GM12865 (cell line): Measurements from ENCODE around the gene SOX10.
"Not testable (repeated sequence)": the region's sequence is repeated elsewhere in the genome, so short reads cannot be mapped to it uniquely, and the experiment has no call there.

Experiments
- DNase-seq: peaks from one replicate; pipeline ENCODE4 v3.0.0; 2010; ENCODE audit warnings: low read depth
- H3K4me3 ChIP-seq: 2 replicates; pipeline ENCODE4 v1.5.1; 2011; ENCODE audit warnings: mild to moderate bottlenecking, low read depth, low read length, control low read depth
- TF ChIP-seq, protein P1 (sequence below): IDR thresholded peaks from 2 replicates; pipeline ENCODE4 v1.5.1; 2011; ENCODE audit warnings: low read length, control low read depth, low read depth, inconsistent platforms; ENCODE audit not compliant: insufficient read depth; ENCODE audit errors: missing control alignments

The SOX10 gene

DNA sequence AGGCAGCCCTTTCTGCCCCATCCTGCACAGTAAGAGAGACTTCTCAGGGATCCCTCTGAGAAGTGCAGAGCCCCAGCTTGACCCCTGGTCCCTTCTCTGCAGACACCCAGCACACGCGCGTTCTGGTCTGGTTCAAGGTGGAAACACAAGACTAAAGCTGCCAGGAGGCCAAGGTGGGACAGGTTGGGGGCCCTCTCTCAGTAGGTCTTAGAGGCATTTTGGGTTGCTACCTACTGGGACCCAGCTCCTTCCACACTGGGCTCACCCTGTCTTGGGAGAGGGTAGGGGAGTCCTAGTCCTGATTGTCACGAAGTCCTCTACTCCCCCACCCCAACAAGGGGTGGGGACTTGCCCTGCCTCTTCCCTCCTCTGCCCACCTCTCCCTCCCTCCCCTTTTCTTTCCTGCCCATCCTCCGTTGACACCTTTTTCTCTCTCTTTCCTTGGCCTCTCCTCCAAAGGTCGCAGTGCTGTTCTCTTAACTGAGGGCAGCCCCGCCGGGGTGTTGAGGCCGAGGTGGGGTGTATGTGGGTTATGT, 763 bp upstream of the SOX10 start:
- TF ChIP-seq, protein P1, sequence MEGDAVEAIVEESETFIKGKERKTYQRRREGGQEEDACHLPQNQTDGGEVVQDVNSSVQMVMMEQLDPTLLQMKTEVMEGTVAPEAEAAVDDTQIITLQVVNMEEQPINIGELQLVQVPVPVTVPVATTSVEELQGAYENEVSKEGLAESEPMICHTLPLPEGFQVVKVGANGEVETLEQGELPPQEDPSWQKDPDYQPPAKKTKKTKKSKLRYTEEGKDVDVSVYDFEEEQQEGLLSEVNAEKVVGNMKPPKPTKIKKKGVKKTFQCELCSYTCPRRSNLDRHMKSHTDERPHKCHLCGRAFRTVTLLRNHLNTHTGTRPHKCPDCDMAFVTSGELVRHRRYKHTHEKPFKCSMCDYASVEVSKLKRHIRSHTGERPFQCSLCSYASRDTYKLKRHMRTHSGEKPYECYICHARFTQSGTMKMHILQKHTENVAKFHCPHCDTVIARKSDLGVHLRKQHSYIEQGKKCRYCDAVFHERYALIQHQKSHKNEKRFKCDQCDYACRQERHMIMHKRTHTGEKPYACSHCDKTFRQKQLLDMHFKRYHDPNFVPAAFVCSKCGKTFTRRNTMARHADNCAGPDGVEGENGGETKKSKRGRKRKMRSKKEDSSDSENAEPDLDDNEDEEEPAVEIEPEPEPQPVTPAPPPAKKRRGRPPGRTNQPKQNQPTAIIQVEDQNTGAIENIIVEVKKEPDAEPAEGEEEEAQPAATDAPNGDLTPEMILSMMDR, result no peak
- H3K4me3 ChIP-seq, result no peak overlapping the region
- no peak for DNase-seq

DNA sequence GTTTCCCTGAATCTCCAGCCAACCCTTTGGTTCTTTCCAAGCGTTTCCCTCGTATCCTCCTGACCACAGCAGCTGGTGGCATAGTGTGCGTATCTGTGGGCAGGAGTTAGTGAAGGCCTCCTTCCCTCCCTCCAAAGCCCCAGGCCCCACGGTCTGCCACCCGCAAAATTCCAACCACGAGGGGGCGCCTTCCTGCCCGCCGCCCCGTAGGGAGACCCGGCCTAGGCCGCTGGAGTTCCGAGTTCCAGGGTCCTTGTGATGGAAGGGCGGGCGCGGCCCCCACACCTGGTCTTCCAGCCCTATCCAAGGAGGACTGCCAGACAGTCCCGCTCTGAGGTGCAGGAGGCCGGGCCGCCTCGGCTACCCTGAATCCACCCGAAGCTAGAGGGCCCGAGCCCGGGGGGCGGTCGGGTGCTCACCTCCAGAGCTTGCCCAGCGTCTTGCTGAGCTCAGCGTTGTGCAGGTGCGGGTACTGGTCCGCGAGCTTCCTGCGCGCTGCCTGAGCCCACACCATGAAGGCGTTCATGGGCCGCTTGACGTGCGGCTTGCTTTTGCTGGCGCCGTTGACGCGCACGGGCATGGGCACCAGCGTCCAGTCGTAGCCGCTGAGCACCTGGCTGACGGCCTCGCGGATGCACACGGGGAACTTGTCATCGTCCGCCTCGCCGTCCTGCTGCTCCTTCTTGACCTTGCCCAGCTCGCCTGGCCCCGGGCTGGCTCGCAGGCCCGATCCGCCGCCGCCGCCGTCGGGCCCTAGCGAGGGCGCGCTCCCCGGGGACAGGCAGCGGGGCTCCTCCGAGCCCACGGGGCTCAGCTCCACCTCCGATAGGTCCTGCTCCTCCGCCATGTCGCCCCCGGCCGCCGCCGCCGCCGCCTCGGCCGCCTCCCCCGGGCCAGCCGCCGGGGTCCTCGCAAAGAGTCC, 1.2 kb downstream of the SOX10 start:
- no peak for DNase-seq
- no peak overlapping the region for H3K4me3 ChIP-seq
- TF ChIP-seq, protein P1, result no peak

DNA sequence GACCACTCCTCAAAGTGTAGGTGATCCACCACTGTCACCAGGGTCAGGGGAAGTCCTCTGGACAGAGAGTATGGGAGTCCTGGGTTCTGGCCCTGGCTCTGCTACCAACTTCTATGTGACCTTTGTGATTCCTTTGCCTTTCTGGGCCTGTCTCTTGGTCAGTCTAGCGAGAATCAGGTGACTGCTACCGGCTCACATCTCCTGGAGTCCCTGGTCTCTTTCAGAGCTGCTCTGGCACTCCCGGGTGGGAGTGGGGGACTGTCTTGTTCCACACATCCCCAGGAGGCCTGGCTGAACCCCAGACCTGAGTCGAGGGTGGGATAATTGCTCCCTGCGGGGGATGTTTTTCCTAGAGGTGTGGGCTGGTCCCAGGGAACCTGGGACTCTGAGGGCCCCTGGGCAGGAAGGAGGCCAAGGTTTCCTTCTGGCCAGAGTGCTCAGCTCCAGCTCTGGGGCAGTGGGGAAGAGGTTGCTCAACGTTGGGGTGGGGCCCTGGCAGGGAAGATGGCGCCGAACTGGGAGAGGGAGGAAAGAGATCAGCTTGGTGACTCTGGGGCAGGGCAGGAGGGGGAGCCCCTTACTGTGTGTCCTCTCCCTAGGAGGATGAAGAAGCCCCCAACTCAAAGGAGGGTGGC, 2.1 kb downstream of the SOX10 start:
- TF ChIP-seq, protein P1, result no peak
- H3K4me3 ChIP-seq, result no peak overlapping the region
- no peak for DNase-seq

DNA sequence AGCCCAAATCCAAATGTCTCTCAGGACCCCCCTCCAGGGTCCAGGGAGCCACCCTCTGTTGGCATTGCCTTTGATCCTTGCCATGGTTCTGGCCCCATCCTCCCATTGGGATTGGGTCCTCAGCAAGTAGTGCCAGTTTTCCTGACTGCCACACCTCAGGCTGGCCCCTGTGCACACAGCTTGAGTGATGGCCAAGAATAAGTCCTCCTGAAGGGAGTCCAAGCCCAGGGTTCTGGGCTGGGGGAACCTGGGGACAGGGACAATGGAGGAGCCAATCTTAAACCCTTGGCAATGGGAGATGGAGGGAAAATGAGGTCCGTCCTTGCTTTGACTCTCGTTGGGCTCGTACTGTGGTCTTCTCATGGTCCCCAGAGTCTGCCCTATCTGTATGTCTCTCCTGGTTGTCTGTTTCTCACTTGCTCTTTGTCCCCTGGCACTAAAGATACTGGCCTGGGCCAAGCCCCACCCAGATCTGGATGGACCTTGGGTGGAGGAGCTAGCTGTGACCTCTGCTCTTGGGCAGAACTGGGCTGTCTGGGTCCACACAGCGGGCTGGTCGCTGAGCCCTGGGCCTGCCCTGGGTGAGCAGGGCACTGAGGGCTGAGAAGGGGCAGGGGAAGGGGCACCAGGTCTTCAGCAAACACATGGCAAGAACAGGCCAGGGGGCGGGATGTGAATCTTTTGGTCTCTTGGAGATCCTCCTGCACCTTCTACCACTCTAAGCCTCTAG, 2.9 kb downstream of the SOX10 start:
- no peak for DNase-seq
- TF ChIP-seq, protein P1, result no peak
- H3K4me3 ChIP-seq, result no peak overlapping the region

DNA sequence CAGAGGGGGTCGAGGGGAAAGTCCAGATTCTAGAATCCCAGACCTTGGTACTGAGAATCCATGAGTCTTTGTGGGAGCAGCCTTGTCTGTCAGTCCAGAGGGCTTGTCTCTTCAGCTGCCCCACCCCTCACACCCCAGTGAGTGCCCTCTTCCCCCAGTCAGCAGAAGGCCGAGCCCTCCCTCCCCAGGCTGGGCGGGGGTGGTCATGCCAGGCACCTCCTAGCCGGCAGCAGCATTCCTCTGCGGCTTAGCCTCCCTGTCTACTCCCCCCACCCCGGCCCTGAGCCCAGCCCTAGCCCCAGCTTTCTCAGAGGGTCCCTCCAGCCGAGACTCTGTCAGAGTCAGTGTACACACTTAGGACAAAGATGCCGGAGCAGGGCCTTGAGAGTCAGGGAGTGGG, 4.6 kb downstream of the SOX10 start:
- no peak for DNase-seq
- TF ChIP-seq, protein P1, result no peak
- no peak overlapping the region for H3K4me3 ChIP-seq

DNA sequence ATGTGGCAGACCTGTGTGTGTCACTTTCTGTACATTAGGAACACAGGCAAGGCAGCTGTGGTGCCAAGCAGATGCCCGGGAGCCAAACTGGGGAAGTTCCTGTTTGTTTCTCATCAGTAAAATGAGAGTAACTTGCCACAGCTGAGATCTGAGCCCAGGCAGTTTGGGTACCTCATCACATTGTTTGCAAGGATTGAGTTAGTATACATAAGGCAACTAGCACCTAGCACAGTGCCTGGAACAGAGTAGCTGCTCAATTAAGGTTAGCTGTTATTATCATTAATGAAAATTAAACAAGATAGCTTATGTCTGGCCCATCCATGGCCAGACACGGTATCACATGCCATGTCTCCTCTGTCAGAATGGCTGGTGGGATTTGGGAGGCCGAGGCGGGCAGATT, 7.8 kb downstream of the SOX10 start:
- no peak for DNase-seq
- H3K4me3 ChIP-seq, result no peak overlapping the region
- TF ChIP-seq, protein P1, result no peak

DNA sequence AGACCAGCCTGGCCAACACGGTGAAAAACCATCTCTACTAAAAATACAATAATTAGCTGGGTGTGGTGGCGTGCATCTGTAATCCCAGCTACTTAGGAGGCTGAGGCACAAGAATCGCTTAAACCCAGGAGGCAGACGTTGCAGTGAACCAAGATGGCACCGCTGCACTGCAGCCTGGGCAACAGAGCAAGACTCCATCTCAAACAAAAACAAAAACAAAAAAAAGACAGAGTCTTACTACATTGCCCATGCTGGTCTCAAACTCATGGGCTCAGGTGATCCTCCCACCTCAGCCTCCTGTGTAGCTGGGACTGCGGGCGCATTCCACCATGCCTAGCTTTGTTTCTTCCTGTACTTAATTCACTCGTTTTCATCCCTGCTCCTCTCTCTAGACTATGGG, 8.3 kb downstream of the SOX10 start:
- H3K4me3 ChIP-seq, DNase-seq: not testable (repeated sequence)
